ENCODE data around the gene OR51D1.

The OR51D1 gene

DNA sequence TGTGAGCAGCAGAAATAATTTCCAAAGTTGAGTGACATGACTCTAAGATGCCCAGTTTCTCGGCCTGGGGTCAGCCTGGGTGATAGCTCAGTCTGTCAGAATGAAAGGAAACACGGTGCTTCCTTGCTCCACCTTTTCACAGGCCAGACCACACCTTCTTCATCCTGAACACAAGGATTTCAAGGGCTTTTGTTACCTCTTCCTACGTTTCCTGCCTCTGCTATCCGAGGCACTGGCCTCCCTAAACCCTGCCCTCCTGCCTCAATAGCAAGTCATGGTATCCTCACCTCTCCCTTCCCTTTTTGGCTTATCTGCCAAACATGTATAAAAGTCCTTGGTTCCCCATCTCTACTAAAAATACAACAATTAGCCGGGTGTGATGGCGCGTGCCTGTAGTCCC, 4.8 kb downstream of the OR51D1 start:
- Histone ChIP-seq H3K4me3 (replicated peaks; ENCODE audit: insufficient read depth, low read length) (no peak overlapping the region), H3K27ac (replicated peaks) (no peak overlapping the region), H3K27me3 (ENCODE audit: insufficient read depth, poor library complexity, severe bottlenecking) (peaks cover 2% of the 10 kb centered on the region)
- no peak for DNase-seq (ENCODE audit: low read depth in 1 of 2, low spot score in 1 of 2)
- TF ChIP-seq, protein P1, sequence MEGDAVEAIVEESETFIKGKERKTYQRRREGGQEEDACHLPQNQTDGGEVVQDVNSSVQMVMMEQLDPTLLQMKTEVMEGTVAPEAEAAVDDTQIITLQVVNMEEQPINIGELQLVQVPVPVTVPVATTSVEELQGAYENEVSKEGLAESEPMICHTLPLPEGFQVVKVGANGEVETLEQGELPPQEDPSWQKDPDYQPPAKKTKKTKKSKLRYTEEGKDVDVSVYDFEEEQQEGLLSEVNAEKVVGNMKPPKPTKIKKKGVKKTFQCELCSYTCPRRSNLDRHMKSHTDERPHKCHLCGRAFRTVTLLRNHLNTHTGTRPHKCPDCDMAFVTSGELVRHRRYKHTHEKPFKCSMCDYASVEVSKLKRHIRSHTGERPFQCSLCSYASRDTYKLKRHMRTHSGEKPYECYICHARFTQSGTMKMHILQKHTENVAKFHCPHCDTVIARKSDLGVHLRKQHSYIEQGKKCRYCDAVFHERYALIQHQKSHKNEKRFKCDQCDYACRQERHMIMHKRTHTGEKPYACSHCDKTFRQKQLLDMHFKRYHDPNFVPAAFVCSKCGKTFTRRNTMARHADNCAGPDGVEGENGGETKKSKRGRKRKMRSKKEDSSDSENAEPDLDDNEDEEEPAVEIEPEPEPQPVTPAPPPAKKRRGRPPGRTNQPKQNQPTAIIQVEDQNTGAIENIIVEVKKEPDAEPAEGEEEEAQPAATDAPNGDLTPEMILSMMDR (IDR thresholded peaks at IDR 0.05; ENCODE audit: insufficient read depth, low read length): no peak
- TF ChIP-seq SPI1 (IDR thresholded peaks at IDR 0.05; ENCODE audit: borderline replicate concordance, low read depth) (no peak), POLR2AphosphoS5 (IDR thresholded peaks at IDR 0.05; ENCODE audit: low read depth) (no peak), GABPA (IDR thresholded peaks at IDR 0.05; ENCODE audit: low read depth) (no peak)
- TF ChIP-seq, protein P2, sequence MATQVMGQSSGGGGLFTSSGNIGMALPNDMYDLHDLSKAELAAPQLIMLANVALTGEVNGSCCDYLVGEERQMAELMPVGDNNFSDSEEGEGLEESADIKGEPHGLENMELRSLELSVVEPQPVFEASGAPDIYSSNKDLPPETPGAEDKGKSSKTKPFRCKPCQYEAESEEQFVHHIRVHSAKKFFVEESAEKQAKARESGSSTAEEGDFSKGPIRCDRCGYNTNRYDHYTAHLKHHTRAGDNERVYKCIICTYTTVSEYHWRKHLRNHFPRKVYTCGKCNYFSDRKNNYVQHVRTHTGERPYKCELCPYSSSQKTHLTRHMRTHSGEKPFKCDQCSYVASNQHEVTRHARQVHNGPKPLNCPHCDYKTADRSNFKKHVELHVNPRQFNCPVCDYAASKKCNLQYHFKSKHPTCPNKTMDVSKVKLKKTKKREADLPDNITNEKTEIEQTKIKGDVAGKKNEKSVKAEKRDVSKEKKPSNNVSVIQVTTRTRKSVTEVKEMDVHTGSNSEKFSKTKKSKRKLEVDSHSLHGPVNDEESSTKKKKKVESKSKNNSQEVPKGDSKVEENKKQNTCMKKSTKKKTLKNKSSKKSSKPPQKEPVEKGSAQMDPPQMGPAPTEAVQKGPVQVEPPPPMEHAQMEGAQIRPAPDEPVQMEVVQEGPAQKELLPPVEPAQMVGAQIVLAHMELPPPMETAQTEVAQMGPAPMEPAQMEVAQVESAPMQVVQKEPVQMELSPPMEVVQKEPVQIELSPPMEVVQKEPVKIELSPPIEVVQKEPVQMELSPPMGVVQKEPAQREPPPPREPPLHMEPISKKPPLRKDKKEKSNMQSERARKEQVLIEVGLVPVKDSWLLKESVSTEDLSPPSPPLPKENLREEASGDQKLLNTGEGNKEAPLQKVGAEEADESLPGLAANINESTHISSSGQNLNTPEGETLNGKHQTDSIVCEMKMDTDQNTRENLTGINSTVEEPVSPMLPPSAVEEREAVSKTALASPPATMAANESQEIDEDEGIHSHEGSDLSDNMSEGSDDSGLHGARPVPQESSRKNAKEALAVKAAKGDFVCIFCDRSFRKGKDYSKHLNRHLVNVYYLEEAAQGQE (IDR thresholded peaks at IDR 0.05; ENCODE audit: insufficient replicate concordance, low read depth): no peak

DNA sequence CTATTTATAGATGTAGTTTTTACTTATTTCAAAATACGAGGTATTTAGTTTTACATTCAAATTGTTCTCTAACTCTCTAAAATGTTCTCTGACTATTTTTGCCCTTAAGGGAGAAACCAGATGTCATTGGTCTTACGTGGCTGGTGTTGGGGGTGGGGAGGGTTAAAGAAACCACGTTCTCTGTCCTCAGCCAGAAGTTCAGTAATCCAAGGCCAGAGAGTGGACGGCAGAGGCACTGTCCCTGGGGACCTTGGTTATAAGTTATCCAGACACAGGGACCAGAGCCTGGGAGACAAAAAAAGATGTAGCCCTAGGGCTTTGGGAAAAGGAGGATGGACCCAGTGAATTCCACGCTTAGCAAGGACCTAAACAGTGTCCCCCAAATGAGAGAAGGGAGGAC, 5.8 kb downstream of the OR51D1 start:
- Histone ChIP-seq H3K27me3 (ENCODE audit: insufficient read depth, poor library complexity, severe bottlenecking) (peaks cover 2% of the 10 kb centered on the region), H3K27ac (replicated peaks) (no peak overlapping the region), H3K4me3 (replicated peaks; ENCODE audit: insufficient read depth, low read length) (no peak overlapping the region)
- TF ChIP-seq, protein P2 (IDR thresholded peaks at IDR 0.05; ENCODE audit: insufficient replicate concordance, low read depth): no peak
- TF ChIP-seq SPI1 (IDR thresholded peaks at IDR 0.05; ENCODE audit: borderline replicate concordance, low read depth): no peak
- TF ChIP-seq GABPA (IDR thresholded peaks at IDR 0.05; ENCODE audit: low read depth): no peak
- no peak for TF ChIP-seq POLR2AphosphoS5 (IDR thresholded peaks at IDR 0.05; ENCODE audit: low read depth)
- TF ChIP-seq, protein P1 (IDR thresholded peaks at IDR 0.05; ENCODE audit: insufficient read depth, low read length): no peak
- DNase-seq (ENCODE audit: low read depth in 1 of 2, low spot score in 1 of 2): no peak

DNA sequence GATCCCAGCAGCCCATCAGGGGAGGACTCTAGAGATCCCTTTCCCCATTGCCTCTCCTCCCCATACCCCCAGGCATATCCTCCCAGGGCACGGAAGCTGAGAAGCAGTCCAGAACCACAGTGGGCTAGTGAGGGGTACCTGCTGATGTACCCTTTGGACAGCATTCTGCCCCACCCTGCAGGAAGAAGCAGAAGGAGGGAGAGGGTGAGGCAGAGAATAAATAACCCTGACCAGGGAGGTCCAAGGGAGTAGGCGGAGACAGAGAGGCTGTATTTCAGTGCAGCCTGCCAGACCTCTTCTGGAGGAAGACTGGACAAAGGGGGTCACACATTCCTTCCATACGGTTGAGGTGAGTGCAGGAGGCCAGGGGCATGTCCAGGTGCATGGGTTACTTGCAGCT, 6.4 kb downstream of the OR51D1 start, which contains the start of gene OR51E1:
TSS of gene OR51E1 (plus strand) at position 301 of the 400 bp plus-strand sequence. CDS start 8,545 bp downstream, outside the sequence.
- Histone ChIP-seq H3K27me3 (ENCODE audit: insufficient read depth, poor library complexity, severe bottlenecking) (peaks cover 2% of the 10 kb centered on the region), H3K4me3 (replicated peaks; ENCODE audit: insufficient read depth, low read length) (no peak within 1 kb of the TSS), H3K27ac (replicated peaks) (no peak within 1 kb of the TSS)
- TF ChIP-seq, protein P1 (IDR thresholded peaks at IDR 0.05; ENCODE audit: insufficient read depth, low read length): no peak
- TF ChIP-seq SPI1 (IDR thresholded peaks at IDR 0.05; ENCODE audit: borderline replicate concordance, low read depth) (no peak), POLR2AphosphoS5 (IDR thresholded peaks at IDR 0.05; ENCODE audit: low read depth) (no peak), GABPA (IDR thresholded peaks at IDR 0.05; ENCODE audit: low read depth) (no peak)
- TF ChIP-seq, protein P2 (IDR thresholded peaks at IDR 0.05; ENCODE audit: insufficient replicate concordance, low read depth): no peak
- no peak for DNase-seq (ENCODE audit: low read depth in 1 of 2, low spot score in 1 of 2)
